ENCODE data around the gene IPP. TPM values are rescaled to one million over a fixed set of nuclear protein-coding genes. Genes with fewer than 3 reads are reported as not detected.
A peak's percentile ranks its signal among the peaks of the same experiment; 100 is the strongest.

The IPP gene
- total and polyA plus RNA-seq, 2 of the 8 experiments (the other 6 are each of a cell fraction or from before 2014, with no cell fraction given): 1.4 to 5.6 TPM

- TF ChIP-seq, protein P1, sequence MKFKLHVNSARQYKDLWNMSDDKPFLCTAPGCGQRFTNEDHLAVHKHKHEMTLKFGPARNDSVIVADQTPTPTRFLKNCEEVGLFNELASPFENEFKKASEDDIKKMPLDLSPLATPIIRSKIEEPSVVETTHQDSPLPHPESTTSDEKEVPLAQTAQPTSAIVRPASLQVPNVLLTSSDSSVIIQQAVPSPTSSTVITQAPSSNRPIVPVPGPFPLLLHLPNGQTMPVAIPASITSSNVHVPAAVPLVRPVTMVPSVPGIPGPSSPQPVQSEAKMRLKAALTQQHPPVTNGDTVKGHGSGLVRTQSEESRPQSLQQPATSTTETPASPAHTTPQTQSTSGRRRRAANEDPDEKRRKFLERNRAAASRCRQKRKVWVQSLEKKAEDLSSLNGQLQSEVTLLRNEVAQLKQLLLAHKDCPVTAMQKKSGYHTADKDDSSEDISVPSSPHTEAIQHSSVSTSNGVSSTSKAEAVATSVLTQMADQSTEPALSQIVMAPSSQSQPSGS (IDR thresholded peaks at IDR 0.05; ENCODE audit: low read length): no peak
- TF ChIP-seq JUN (IDR thresholded peaks at IDR 0.05; ENCODE audit: low read depth, low read length): no peak
- TF ChIP-seq SIRT6 (IDR thresholded peaks at IDR 0.05; ENCODE audit: low read length): no peak
- TF ChIP-seq GABPA (IDR thresholded peaks at IDR 0.05; ENCODE audit: borderline replicate concordance, insufficient read depth, low read length): no peak
- TF ChIP-seq SRF (IDR thresholded peaks at IDR 0.05; ENCODE audit: low read depth, low read length): no peak; the same call in 1 of the 2 replicates
- no peak for TF ChIP-seq ZNF274 (IDR thresholded peaks at IDR 0.05; ENCODE audit: borderline replicate concordance, extremely low read depth, low read length)
- no peak for TF ChIP-seq SUZ12 (IDR thresholded peaks at IDR 0.05; ENCODE audit: low read length)
- no peak for TF ChIP-seq FOSL1 (IDR thresholded peaks at IDR 0.05; ENCODE audit: insufficient read depth, low read depth, low read length)
- TF ChIP-seq RAD21 (IDR thresholded peaks at IDR 0.05 in 1 of 2, conservative IDR thresholded peaks at IDR 0.05 in 1 of 2; ENCODE audit: low read depth in 2 of 2, low read length in 2 of 2): no peak
- TF ChIP-seq HDAC6 (IDR thresholded peaks at IDR 0.05; ENCODE audit: low read depth, low read length): no peak
- peak; percentile 86 for TF ChIP-seq TBP (IDR thresholded peaks at IDR 0.05; ENCODE audit: low read depth, low read length)
- no peak for TF ChIP-seq USF2 (IDR thresholded peaks at IDR 0.05; ENCODE audit: low read length)
- no peak for TF ChIP-seq POU5F1 (IDR thresholded peaks at IDR 0.05; ENCODE audit: low read depth, low read length)
- peak; percentile 44; the same call in 1 of the 2 replicates for TF ChIP-seq NRF1 (IDR thresholded peaks at IDR 0.05; ENCODE audit: low read depth, low read length)
- TF ChIP-seq EZH2 (IDR thresholded peaks at IDR 0.05; ENCODE audit: low read depth, low read length, severe bottlenecking): no peak
- TF ChIP-seq JUND (IDR thresholded peaks at IDR 0.05; ENCODE audit: low read length): no peak
- no peak for TF ChIP-seq CBX8 (IDR thresholded peaks at IDR 0.05; ENCODE audit: borderline replicate concordance, low read depth, low read length)
- TF ChIP-seq TCF12 (IDR thresholded peaks at IDR 0.05; ENCODE audit: low read depth, low read length): no peak
- no peak for TF ChIP-seq MAFK (IDR thresholded peaks at IDR 0.05; ENCODE audit: low read depth, low read length)
- peak; percentile 67 for TF ChIP-seq CEBPB (IDR thresholded peaks at IDR 0.05; ENCODE audit: low read depth, low read length)
- peak; percentile 75; the same call in 1 of the 2 replicates for TF ChIP-seq YY1 (IDR thresholded peaks at IDR 0.05; ENCODE audit: low read depth, low read length)
- TF ChIP-seq SP2 (IDR thresholded peaks at IDR 0.05; ENCODE audit: low read length): no peak
These were observed 63.3 kb downstream of the IPP start (continued) for GRCh38 chr1:45687014-45687753.
